ENCODE measurements around the gene CLCN7.
"Not testable (repeated sequence)": the region's sequence is repeated elsewhere in the genome, so short reads cannot be mapped to it uniquely, and the experiment has no call there.

The CLCN7 gene

DNA sequence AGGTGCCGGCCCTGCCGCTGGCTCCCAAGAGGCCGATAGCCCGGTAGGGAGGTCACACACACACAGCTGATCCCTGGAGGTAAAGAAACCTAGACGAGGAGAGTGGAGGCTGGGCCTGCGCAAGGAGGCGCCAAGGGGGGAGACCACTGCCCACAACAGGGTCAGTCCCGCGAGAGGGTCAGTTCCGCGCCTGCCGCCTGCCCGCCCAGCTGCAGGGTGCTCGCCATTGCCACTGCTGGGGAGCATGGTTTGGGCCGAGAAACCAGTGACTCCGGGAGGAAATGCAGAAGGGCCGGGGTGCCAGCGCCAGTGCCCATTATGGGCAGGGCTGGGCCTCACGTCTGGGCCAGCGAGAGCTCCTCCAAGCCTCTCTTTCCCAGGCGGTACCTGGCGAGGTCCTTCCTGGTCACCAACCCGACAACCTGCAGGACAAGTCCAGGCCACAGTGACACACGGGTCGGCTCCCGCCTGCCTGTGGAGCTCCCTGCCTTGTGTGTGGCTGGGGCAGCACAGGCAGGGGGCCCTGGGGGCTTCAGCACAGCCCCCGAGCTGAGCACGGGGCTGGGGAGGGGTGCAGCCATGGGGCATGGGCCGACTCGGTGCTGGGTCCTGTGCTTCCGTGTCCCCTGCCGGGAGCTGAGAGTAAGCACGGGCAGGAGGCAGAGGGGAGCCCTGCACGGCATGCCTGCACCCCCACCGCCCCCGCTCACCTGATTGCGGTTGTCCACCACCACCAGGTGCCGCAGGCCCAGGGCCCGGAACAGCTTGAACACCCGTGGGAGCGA is 28.3 kb downstream of the CLCN7 start:
- no peak for TF ChIP-seq GATA1 (IDR thresholded peaks at IDR 0.05; ENCODE audit: low read depth, low read length)
- TF ChIP-seq POLR2A (IDR thresholded peaks at IDR 0.05; ENCODE audit: low read length): no peak
- DNase-seq: no peak

DNA sequence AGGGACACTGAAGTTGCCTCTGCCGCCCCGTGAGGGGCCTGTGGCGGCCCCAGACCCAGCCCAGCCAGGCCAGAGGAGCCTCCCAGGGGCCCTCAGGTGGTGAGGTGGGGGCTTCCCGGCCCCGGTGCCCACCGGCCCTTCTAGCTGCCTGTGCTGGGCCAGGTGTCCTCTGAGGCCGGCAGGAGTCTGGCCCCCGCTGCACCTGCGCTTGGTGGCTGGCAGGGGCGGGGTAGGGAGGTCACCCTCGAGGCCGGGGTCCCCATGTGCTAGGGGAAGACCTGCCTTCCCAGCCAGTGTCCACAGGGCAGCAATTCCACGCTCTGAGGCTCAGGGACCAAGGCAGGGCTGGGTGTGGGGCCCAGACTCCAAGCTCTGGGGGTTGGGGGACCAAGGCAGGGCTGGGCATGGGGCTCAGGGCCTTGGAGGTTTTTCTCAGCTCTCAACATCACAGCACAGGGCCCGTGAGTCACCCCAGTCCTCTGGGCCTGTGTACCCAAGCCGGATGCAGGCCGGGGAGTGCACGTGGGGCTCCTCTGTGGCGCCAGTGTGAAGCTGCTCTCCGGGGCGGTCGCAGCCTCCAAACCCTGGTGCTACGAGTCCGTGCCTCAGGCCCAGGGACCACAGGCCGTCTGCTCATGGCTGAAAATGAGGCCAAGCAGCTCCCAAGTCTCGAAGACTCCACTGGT is 29.2 kb downstream of the CLCN7 start:
- no peak for TF ChIP-seq POLR2A (IDR thresholded peaks at IDR 0.05; ENCODE audit: low read length)
- no peak for TF ChIP-seq GATA1 (IDR thresholded peaks at IDR 0.05; ENCODE audit: low read depth, low read length)
- no peak for DNase-seq

DNA sequence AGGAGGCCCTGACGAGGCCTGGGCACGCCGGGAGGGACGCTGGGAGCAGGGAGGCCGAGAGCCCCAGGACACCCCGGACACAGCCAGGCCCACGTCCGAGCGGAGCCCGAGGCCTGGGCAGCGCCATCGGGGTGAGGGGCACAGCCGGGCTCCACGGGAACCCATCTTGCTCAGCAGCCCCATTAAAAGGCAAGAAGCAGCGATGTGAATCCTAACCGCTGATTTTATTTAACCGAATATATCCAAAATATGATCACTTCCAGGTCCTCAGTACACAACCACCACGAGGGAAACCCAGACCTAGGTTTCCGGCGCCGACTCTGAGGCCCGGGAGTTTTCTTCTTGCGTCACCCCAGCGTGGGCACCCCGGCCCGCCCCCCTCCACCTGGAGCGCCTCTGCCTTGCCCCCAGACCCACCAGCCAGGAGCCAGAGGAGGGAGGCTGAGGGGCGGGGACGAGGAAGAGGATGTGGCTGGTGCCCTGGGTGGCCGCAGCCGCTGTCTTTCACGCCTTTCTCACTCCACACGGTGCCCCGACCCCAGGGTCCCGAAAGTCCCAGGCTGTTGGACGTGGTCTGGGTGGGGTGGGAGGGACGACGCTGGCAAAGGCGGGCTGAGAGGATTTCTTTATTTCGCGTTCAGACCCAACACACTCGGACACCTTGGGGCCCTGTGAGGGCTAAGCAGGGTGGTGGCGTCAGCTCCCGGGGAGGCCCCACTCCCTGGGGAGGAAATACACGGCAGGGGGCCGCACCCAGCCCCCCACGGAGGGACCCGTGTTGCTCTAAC is 29.9 kb downstream of the CLCN7 start:
- TF ChIP-seq POLR2A (IDR thresholded peaks at IDR 0.05; ENCODE audit: low read length): no peak
- DNase-seq: no peak

DNA sequence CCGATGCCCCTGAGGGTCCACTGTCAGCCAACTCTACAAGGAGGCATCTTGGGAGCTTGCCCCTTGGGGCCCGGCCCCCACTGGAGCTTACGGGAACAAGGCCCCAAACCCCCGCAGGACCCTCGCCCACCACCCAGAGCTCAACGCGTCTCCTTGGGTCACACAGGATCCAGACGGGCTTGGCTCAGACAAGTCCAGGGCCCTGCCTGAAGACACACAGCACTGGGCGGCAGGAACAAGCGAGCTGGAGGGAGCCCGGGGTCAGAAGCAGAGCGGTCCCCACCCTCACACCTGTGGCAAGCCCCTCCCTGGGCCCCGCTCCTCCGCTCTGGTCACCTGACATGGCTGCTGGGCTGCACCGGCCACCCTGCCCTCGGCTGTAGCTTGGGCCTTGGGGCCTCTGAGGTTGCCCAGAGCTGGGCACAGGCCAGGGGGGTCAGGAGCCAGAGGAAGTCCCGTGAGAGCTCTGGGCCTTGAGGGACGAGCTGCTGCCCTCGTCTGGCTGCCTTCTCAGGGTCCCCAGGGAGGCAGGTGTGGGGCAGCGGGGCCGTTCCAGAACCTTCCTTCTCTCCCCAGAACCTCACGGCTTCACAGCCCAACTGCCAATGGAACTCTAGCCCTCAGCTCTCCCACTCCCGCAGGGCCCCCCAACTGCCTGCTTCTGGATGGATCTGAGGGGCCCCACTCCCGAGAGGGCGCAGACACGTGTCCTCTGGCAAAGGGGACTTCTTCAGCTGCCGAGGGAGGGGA is 30.7 kb downstream of the CLCN7 start, which contains the start of gene CCDC154:
TSS of gene CCDC154 (minus strand) at position 577 of the 750 bp plus-strand sequence. CDS start at position 343, 234 bp downstream.
- TF ChIP-seq GATA1 (IDR thresholded peaks at IDR 0.05; ENCODE audit: low read depth, low read length) (no peak), POLR2A (IDR thresholded peaks at IDR 0.05; ENCODE audit: low read length) (no peak)

DNA sequence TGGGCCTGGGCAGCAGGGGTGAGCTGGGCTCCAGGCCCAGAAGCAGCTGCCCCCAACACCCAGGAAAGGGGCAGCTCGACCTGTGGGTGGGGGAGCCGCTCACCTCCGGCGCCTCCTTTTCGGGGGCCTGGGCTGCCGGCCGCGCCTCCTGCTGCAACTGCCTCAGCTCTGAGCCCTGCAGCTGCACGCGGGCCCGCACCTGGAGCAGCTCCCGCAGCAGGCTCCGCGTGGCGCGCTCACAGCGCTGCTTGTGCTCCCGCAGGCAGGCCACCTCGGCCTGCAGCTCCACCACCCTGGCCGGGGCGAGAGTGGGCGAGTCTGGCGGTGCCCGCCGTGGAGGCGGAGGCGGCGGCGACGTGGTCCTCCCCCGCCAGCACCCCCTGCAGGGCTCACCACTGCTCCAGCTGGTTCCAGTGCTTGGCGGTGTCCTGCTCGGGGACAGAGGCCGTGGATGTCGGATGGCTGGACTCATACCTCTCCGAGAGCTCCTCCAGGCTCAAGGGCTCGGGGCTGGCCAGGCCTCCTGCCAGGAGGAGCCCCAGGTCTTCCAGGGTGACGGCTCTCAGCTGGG is 31.3 kb downstream of the CLCN7 start:
- DNase-seq: no peak
- no peak for TF ChIP-seq GATA1 (IDR thresholded peaks at IDR 0.05; ENCODE audit: low read depth, low read length)
- TF ChIP-seq POLR2A (IDR thresholded peaks at IDR 0.05; ENCODE audit: low read length): no peak

More for the DNA sequence above, 30.7 kb downstream of the CLCN7 start, which contains the start of gene CCDC154:
- DNase-seq: no peak

DNA sequence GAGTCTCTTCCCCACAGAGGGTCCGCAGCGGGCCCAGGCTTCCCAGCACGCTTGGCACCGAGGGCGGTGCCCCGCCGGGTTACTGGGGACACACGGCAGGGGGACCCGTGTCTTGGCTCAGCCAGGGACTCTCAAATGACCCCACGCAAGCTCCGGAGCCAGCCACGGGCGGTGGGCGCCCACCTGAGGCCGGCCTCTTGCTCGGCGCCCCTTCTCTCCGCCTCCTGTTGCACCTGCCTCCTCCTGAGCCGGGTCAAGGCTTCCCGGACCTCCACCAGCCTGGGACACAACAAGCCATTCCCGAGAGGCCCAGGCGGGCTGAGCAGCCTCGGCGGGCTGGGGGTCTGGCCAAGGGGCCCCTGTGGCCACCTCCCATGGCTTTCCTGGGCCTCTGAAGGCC is 32.1 kb downstream of the CLCN7 start:
- no peak for DNase-seq
- no peak for TF ChIP-seq POLR2A (IDR thresholded peaks at IDR 0.05; ENCODE audit: low read length)
- no peak for TF ChIP-seq GATA1 (IDR thresholded peaks at IDR 0.05; ENCODE audit: low read depth, low read length)

DNA sequence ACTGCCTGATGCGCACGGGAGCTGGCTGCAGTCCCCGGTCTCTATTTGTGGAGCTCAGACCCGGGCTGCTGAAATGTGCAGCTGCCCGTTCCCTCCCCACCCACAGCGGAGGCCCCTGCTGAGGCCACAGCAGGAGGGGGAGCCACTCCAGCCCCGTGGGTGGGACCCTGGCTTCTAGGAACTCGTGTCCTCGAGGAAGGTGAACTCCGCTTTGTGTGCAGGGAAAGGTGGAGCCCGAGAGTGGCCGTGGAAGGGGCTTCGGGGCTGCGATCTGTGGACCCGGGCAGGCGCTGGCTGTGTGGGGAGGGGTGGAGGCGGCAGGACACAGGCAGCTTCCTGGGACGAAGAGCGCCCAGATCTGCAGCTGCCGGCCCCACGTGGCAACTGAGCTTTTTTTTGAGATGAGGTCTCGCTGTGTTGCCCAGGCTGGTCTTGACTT is 33.4 kb downstream of the CLCN7 start:
- no peak for TF ChIP-seq GATA1 (IDR thresholded peaks at IDR 0.05; ENCODE audit: low read depth, low read length)
- no peak for TF ChIP-seq POLR2A (IDR thresholded peaks at IDR 0.05; ENCODE audit: low read length)
- DNase-seq: no peak

DNA sequence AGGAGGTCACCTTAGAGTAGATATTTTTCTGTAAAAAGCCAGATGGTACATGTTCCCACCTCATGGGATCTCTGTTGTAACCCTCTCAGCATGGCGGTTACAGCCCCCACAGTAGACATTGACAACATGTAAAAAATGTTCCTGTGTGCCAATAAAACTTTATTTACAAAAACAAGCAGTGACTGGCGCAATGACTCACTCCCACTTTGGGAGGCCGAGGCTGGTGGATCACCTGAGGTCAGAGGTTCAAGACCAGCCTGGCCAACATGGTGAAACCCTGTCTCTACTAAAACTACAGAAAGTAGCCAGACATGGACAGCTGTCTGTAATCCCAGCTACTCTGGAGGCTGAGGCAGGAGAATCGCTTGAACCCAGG is 35.1 kb downstream of the CLCN7 start:
- DNase-seq: not testable (repeated sequence)

DNA sequence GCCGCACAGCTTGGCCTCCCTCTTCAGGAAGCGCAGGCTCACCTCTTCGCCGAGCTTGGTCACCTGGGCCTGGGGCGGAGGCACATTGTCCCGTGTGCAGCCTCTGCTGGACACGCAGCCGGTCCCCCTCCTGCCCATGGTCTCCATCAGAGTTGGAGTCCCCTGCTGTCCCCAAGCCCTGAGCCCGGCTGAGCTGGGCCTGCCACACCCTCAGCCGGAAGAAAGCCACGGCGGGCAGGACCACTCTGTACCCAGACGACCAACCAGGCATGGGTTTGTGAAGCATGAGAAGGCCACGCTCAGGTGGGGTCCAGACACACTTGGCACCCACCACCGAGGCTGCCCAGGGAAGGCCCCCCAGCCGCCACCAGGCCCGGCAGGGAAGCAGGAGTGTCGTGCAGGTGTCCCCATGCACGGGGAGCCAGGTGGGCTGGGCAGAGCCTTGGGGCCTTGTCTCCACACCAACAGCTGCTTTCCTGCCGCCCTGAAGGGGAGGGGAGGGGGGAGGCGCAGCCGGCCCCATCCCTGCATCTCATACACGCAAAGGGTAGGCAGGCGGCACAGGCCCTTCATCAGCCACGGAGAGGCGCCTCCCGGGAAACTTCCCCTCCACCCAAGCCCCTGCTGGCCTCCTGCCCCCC is 35.6 kb downstream of the CLCN7 start:
- TF ChIP-seq POLR2A (IDR thresholded peaks at IDR 0.05; ENCODE audit: low read length): no peak
- TF ChIP-seq GATA1 (IDR thresholded peaks at IDR 0.05; ENCODE audit: low read depth, low read length): no peak
- DNase-seq: no peak

DNA sequence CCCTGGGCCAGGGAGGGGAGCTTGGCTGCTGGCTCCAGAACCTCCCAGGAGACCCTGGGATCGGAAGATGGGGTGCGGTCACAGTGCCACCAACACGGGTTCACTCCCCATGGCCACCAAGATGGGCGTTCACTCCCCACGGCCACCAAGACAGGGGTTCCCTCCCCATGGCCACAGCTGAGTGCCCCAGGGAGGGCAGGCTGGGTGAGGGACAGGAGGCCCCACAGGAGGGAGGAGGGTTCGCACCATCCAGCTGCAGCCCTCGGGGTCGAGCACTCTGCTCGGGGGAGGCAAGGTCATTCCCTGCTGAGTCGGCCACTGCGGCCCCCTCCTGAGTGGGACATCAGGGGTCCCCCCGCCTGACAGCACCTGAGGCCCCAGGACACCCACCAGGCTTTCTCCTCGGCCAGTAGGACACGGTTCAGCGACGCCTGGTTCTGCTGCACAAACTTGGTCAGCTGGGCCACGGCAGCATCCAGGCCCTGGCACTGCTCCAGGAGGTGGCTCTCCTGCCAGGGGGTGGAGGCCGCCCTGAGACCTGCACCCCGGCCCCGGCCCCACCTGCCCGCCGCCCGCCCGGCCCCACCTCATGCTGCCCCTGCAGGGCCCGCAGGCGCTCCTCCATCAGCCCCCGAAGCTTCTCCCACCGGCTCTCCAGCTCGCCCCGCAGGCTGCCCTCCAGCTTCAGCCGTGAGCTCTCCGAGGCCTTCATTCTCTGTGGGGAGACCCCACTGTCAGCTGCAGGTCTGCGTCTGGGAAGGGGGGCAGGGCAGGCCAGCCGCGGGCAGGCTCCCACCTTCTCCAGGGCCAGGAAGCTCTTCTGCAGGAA is 36.4 kb downstream of the CLCN7 start:
- TF ChIP-seq POLR2A (IDR thresholded peaks at IDR 0.05; ENCODE audit: low read length) (no peak), GATA1 (IDR thresholded peaks at IDR 0.05; ENCODE audit: low read depth, low read length) (no peak)
- no peak for DNase-seq

DNA sequence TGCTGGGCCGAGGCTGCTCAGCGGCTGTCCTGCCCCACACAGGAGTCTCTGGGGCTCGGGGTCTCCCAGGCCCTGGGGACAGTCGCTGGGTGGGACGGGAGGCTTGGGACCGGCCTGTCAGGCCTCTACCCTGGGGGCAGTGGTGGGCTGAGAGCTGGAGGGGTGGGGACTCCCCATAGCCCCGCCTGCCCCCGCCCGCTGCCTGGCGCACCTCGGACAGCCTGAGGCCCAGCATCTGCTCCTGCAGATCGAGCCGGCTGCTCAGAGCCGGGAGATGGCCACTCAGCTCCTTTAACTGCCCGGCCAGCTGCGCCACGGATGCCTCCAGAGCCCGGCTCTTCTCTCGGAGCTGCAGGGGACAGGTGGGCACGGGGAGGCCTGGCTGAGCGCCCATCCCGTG is 37.2 kb downstream of the CLCN7 start:
- no peak for TF ChIP-seq GATA1 (IDR thresholded peaks at IDR 0.05; ENCODE audit: low read depth, low read length)
- no peak for TF ChIP-seq POLR2A (IDR thresholded peaks at IDR 0.05; ENCODE audit: low read length)
- no peak for DNase-seq

DNA sequence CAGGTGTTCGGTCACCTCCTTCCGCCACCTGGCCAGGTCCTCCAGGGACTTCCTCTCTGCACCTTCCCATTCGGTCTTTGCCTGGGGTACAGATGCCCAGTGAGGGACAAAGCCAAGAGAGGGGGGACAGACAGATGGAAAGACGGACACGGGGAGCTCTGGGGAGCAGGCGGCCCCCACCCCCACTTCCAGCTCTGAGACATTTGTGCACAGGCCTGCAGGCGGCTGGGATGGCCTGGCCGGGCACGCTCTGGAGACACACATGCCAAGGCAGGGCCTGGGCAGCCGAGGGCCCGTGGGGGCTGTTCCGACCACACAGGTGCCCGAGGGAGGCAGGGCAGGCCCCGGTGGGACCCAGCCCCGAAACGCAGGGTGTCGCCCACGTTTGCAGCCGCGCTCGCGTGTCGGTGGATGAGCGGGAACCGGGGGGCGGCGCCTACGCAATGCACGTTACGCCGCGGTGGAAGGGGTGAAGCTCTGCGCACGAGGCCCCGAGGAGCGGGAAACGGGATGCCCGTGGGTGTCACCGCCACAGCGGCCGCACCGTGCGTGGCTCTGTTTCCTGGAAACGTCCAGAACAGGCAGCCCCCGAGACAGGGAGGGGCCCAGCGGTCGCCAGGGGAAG is 38.0 kb downstream of the CLCN7 start:
- DNase-seq: no peak
- no peak for TF ChIP-seq GATA1 (IDR thresholded peaks at IDR 0.05; ENCODE audit: low read depth, low read length)
- no peak for TF ChIP-seq POLR2A (IDR thresholded peaks at IDR 0.05; ENCODE audit: low read length)
